ENCODE results near the gene SYNJ2.

Gene SYNJ2

DNA sequence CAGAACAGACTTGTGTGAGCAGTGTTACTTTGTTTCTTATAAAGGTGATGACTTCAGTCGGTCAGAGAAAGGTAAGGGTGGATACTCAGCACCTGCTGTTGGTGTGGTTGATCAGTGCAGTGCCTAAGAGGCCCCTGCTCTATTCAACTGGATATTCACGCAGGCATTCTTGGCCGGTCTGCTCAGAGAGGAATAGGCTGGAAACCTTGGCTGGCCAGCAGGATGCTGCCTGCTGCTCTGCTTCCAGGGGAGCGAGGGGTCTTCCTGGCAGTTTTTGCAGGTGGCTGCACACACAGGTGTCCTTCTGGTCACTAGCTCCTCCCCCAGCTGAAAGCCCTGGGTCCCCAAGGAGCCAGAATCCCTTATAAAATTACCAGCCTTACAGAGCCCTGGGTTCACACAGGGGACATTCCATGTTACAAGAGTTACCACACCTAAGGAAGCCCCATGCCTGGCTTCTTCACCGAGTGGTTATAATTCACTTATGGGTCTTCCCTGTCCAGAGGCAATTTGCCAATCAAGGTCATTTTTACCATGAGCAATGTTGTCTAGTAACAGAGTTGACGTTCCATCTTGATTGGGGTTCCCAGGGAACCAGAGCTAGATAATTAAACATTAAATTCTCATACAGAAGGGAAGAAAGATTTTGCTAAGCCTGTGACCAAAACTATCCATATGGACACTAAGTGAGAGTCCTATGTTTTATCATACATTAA is 16.4 kb downstream of the SYNJ2 start:
- H3K27ac ChIP-seq = no peak overlapping the region
- TF ChIP-seq, protein P1, sequence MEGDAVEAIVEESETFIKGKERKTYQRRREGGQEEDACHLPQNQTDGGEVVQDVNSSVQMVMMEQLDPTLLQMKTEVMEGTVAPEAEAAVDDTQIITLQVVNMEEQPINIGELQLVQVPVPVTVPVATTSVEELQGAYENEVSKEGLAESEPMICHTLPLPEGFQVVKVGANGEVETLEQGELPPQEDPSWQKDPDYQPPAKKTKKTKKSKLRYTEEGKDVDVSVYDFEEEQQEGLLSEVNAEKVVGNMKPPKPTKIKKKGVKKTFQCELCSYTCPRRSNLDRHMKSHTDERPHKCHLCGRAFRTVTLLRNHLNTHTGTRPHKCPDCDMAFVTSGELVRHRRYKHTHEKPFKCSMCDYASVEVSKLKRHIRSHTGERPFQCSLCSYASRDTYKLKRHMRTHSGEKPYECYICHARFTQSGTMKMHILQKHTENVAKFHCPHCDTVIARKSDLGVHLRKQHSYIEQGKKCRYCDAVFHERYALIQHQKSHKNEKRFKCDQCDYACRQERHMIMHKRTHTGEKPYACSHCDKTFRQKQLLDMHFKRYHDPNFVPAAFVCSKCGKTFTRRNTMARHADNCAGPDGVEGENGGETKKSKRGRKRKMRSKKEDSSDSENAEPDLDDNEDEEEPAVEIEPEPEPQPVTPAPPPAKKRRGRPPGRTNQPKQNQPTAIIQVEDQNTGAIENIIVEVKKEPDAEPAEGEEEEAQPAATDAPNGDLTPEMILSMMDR (conservative IDR thresholded peaks at IDR 0.05) = no peak

- H3K27ac ChIP-seq = 0 out of 2 replicates have a peak overlapping the region, but pooled peaks have one; percentile 83
- TF ChIP-seq, protein P1 (conservative IDR thresholded peaks at IDR 0.05) = no peak
Observed at GRCh38 chr6:157998707-157999167, 17.1 kb downstream of the SYNJ2 start.

DNA sequence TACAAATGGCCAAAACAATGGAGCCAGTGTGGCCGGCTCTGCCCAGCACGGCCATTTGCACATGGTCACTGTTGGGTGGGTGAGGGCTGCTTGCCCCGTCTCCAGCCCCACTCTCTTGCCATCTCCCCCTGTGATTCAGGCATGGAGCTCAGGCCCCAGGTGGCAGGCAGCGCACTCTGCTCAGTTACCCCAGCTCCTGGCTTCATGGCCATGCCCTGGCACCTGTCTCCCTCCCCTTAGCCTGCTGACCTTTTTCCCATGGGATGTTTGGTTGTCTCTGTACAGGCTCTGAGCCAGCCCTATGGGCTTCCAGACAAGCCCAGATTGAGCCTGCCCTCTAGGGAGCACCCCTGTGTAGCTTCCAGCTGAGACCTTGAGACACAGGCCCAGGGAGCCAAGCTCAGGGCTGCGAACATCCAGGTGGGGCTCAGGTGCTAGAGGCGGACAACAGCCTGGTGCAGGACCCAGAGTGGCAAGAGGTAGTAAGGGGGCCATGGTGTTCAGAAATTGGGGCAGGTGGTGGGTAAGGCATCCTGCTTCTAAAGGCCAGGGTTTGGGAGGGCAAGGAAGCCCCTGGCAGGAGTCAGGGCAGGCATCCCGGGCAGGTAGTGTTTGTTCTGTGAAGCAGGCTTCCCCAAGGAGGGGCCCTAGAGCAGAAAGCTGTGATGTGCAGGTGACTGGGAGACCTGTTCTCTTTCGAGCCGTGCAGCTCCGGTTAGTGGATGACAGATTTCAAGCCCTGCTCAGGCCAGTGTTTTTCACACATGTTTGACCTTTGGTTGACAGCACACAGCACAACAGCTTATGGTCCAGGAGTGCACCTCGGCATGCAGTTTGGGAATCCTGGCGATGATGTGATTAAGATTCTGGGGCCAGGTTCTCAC is 17.7 kb downstream of the SYNJ2 start:
- TF ChIP-seq, protein P1 (conservative IDR thresholded peaks at IDR 0.05) = no peak
- H3K27ac ChIP-seq = peak overlapping the region; percentile 83

DNA sequence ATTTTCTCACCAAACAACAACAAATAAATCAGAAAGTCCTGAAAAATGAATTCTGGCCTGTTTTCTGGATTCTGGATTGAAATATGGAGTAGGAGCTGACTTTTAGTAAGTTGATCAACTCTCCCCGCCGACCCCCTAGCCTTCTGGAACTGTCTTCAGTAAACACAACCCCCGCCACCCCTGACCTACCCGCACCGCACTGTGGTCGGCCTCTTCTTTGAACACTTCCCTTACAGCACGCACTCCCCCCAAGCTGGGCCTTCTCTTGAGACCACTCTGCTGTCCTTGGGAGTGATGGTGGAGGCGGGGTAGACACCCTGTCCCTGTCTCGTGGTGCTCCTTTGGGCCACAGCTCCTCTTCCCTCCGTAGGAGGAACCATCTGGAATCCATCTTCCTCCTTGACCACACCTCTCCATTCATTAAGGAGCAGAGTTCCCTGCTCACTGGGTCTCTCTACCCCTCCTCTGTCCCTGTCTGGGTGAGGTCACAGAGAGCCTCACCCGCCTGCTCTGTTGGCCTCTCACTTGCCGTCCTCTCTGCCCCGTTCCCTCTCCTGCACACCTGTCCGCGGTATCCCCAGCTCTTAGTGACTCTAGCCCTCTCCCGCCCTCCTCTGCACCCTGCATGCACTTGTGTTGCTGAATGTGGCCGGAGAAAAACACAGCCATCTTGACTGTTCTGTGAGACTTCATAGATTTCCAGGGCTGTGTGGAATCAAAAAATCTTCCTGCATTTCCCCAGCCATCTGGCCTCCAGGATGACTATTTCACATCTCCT is 19.1 kb downstream of the SYNJ2 start:
- H3K27ac ChIP-seq = peak overlapping the region; percentile 83
- TF ChIP-seq, protein P1 (conservative IDR thresholded peaks at IDR 0.05) = no peak

GRCh38 chr6:158002249-158002950 is 20.7 kb downstream of the SYNJ2 start:
- TF ChIP-seq, protein P1 (conservative IDR thresholded peaks at IDR 0.05) = no peak
- H3K27ac ChIP-seq = peak overlapping the region; percentile 83

- TF ChIP-seq, protein P1 (conservative IDR thresholded peaks at IDR 0.05) = no peak
- H3K27ac ChIP-seq = peak overlapping the region; percentile 83
Observed at GRCh38 chr6:158002951-158003853, 21.5 kb downstream of the SYNJ2 start.
